K562 (cell line): ENCODE results near the gene BBC3. TPM values are rescaled to one million over a fixed set of nuclear protein-coding genes. Genes with fewer than 3 reads are reported as not detected.
A peak's percentile ranks its signal among the peaks of the same experiment; 100 is the strongest.

Source experiments
- CHCHD3 ChIP-seq: fragments of 250-450 bp; sonication (Bioruptor Pico); IDR thresholded peaks from 2 replicates; pipeline ENCODE4 v2.1.2; 2022; ENCODE audit warnings: mild to moderate bottlenecking
- ERF ChIP-seq: fragments of 450-650 bp; formaldehyde crosslinking; IDR thresholded peaks from 2 replicates; pipeline ENCODE4 v1.4.0; 2020; ENCODE audit warnings: mild to moderate bottlenecking, mixed read lengths
- GATAD2B ChIP-seq: fragments of 450-650 bp; IDR thresholded peaks from 2 replicates; pipeline ENCODE4 v1.6.1; 2017; ENCODE audit warnings: mild to moderate bottlenecking, borderline replicate concordance
- HMG20B ChIP-seq: fragments of 250-450 bp; sonication (Bioruptor Pico); IDR thresholded peaks from 2 replicates; pipeline ENCODE4 v1.5.0; 2021; ENCODE audit warnings: mild to moderate bottlenecking
- IFI16 ChIP-seq: fragments of 250-450 bp; sonication (Bioruptor Pico); IDR thresholded peaks from 2 replicates; pipeline ENCODE4 v2.1.2; 2022; ENCODE audit warnings: mild to moderate bottlenecking, inconsistent platforms
- JUNB ChIP-seq: fragments of 450-650 bp; formaldehyde crosslinking; conservative IDR thresholded peaks from 2 replicates; pipeline ENCODE4 v1.4.0; 2020; ENCODE audit warnings: mild to moderate bottlenecking
- KLF1 ChIP-seq: fragments of 450-650 bp; IDR thresholded peaks from 2 replicates; pipeline ENCODE4 v1.6.1; 2016; ENCODE audit warnings: missing genetic modification characterization, missing compliant biosample characterization
- MIER1 ChIP-seq: fragments of 450-650 bp; IDR thresholded peaks from 2 replicates; pipeline ENCODE4 v1.6.1; 2016; ENCODE audit warnings: antibody characterized with exemption, mild to moderate bottlenecking, low read depth
- MYC ChIP-seq, 2 experiments: fragments of 250-450 bp in 1 of 2; sonication (Bioruptor Pico) in 1 of 2; IDR thresholded peaks; 2 replicates each; pipeline versions ENCODE4 v1.5.1 to v1.6.1; 2012 to 2021; ENCODE audit warnings: low read depth in 2 of 2, borderline replicate concordance in 1 of 2, improper control_type of control experiment in 1 of 2, low read length in 1 of 2, mild to moderate bottlenecking in 1 of 2, moderate library complexity in 1 of 2
- NCOA4 ChIP-seq: fragments of 450-650 bp; IDR thresholded peaks from 2 replicates; pipeline ENCODE4 v1.6.1; 2018; ENCODE audit warnings: mild to moderate bottlenecking; ENCODE audit not compliant: partially characterized antibody
- NR0B1 ChIP-seq: fragments of 450-650 bp; IDR thresholded peaks from one replicate; pipeline ENCODE4 v1.6.1; 2018; ENCODE audit warnings: mild to moderate bottlenecking, moderate library complexity; ENCODE audit not compliant: partially characterized antibody
- PRPF4 ChIP-seq: fragments of 200-400 bp; formaldehyde crosslinking; IDR thresholded peaks from one replicate; pipeline ENCODE4 v1.6.1; 2017; ENCODE audit warnings: low read length, low read depth, mild to moderate bottlenecking; ENCODE audit not compliant: insufficient read depth, poor library complexity, severe bottlenecking
- RBM17 ChIP-seq: fragments of 200-400 bp; formaldehyde crosslinking; IDR thresholded peaks from 2 replicates; pipeline ENCODE4 v1.6.1; 2017; ENCODE audit warnings: low read depth, mild to moderate bottlenecking, low read length, borderline replicate concordance
- SP1 ChIP-seq: sonication (generic); formaldehyde crosslinking; IDR thresholded peaks from 2 replicates; pipeline ENCODE4 v1.8.1; 2022; ENCODE audit warnings: mild to moderate bottlenecking, missing genetic modification reagents
- TAF1 ChIP-seq: IDR thresholded peaks from 2 replicates; pipeline ENCODE4 v1.6.1; 2011; ENCODE audit warnings: mild to moderate bottlenecking, low read length, moderate library complexity; ENCODE audit not compliant: insufficient read depth, control insufficient read depth, severe bottlenecking; ENCODE audit errors: extremely low read depth
- TAL1 ChIP-seq: fragments of 450-650 bp; IDR thresholded peaks from 2 replicates; pipeline ENCODE4 v1.6.1; 2016; ENCODE audit warnings: mild to moderate bottlenecking
- TEAD2 ChIP-seq: fragments of 450-650 bp; IDR thresholded peaks from 2 replicates; pipeline ENCODE4 v1.6.1; 2016; ENCODE audit warnings: missing genetic modification characterization, control low read depth, missing compliant biosample characterization
- YBX1 ChIP-seq: fragments of 450-650 bp; IDR thresholded peaks from 2 replicates; pipeline ENCODE4 v1.7.1; 2016; ENCODE audit warnings: mild to moderate bottlenecking
- ZBTB12 ChIP-seq: fragments of 250-450 bp; sonication (Bioruptor Pico); IDR thresholded peaks from 2 replicates; pipeline ENCODE4 v1.4.0; 2020
- ZFP36 ChIP-seq: fragments of 150-350 bp; IDR thresholded peaks from 2 replicates; pipeline ENCODE4 v1.6.1; 2018; ENCODE audit warnings: low read length, low read depth; ENCODE audit not compliant: partially characterized antibody
- ZKSCAN3 ChIP-seq: fragments of 250-450 bp; sonication (Bioruptor Pico); IDR thresholded peaks from 2 replicates; pipeline ENCODE4 v1.4.0; 2020
- ZNF12 ChIP-seq: sonication (generic); formaldehyde crosslinking; IDR thresholded peaks from 2 replicates; pipeline ENCODE4 v1.4.0; 2020; ENCODE audit warnings: mild to moderate bottlenecking, missing genetic modification reagents
- ZNF143 ChIP-seq: sonication (generic); formaldehyde crosslinking; IDR thresholded peaks from 2 replicates; pipeline ENCODE4 v1.9.0; 2022; ENCODE audit warnings: mild to moderate bottlenecking, missing genetic modification reagents
- ZNF175 ChIP-seq: fragments of 200-800 bp; sonication (Bioruptor generic); IDR thresholded peaks from 2 replicates; pipeline ENCODE4 v1.6.1; 2016; ENCODE audit warnings: low read depth, mild to moderate bottlenecking, missing genetic modification characterization, missing compliant biosample characterization
- ZNF184 ChIP-seq: sonication (generic); formaldehyde crosslinking; IDR thresholded peaks from 2 replicates; pipeline ENCODE4 v1.5.0; 2020; ENCODE audit warnings: missing genetic modification reagents
- polyA plus RNA-seq, 8 experiments: library from polyadenylated mRNA; depleted of rRNA in 4 of 8; stranded (reverse) in 5 of 8; unstranded in 3 of 8; fragments of >200 nt; fragmentation: Nextera tagmentation in 2 of 8; fragmentation: Illumina TruSeq in 1 of 8; extraction: Ambion mirVana in 2 of 8; extraction: Trizol in 1 of 8; gene quantifications; 2 replicates each; pipeline versions ENCODE4 v1.2.1 to v1.2.3, GENCODE V29; 2011 to 2014; ENCODE audit warnings: inconsistent platforms in 1 of 8, missing spikeins in 1 of 8
- total RNA-seq, 7 experiments: library from RNA; depleted of rRNA in 6 of 7; stranded (reverse); fragments of >200 nt in 6 of 7; fragmentation: Illumina TruSeq in 2 of 7; extraction: Trizol in 2 of 7; gene quantifications; 2 replicates each; pipeline versions ENCODE4 v1.2.1 to v1.2.3, GENCODE V29; 2011 to 2021; ENCODE audit warnings: low replicate concordance in 1 of 7
- TF ChIP-seq, protein P1 (sequence below): fragments of 250-450 bp; sonication (Bioruptor Pico); IDR thresholded peaks from 2 replicates; pipeline ENCODE4 v1.9.0; 2021; ENCODE audit warnings: mild to moderate bottlenecking
- TF ChIP-seq, protein P2 (sequence below): sonication (generic); IDR thresholded peaks from 2 replicates; pipeline ENCODE4 v1.6.1; 2016

Gene BBC3
- total and polyA plus RNA-seq, 9 of the 15 experiments (the other 6 are each of a cell fraction or from before 2014, with no cell fraction given): 0.15 to 30.7 (median 4.8) TPM

DNA sequence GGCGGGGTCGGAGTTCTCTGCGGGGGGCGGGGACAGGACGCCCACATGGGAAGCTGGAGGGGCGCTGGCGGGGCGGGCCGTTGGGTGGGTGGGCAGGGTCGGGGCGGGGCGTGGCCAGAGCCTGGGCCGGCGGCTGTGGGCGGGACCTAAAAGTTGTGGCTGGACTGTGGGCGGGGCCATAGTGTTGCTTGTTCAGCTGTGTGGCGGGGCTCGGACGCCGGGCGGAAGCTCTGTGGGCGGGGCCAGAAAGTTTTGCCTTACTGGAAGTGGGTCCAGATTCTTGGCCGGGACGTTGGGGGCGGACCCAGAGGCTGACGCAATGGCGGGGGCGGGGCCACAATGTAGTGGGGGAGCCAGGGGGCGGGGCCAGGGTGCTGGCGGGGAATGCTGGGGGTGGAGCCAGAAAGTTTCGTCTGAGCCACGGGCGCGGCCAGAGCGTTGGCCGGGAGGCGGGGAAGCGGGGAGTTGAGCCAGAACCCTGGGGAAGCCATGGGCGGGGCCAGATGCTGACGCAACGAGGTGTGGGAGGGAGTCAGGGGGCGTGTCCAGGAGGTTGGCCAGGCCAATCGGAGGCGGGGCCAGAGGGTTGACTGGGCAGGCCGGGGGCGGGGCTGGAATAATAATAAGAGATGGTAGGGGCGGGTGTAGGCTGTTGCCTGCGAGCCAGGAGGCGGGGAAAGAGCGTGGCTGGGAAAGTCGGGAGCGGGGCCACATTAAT is 25.9 kb upstream of the BBC3 start (continued):
- no peak for TF ChIP-seq JUNB (CRISPR knock-in tag)
- TF ChIP-seq ZNF175 (CRISPR knock-in tag): no peak
- no peak for TF ChIP-seq ZBTB12 (CRISPR knock-in tag)
- TF ChIP-seq TAL1: no peak
- no peak for TF ChIP-seq PRPF4
- TF ChIP-seq SP1: peak; percentile 91
- no peak for TF ChIP-seq MYC (IDR thresholded peaks at IDR 0.05; ENCODE audit: low read depth, low read length)
- no peak for TF ChIP-seq MYC (CRISPR knock-in tag; IDR thresholded peaks at IDR 0.05; ENCODE audit: borderline replicate concordance, low read depth)
- no peak for TF ChIP-seq KLF1 (tag)
- no peak for TF ChIP-seq TEAD2
- TF ChIP-seq TAF1: peak; percentile 13
- TF ChIP-seq, protein P1, sequence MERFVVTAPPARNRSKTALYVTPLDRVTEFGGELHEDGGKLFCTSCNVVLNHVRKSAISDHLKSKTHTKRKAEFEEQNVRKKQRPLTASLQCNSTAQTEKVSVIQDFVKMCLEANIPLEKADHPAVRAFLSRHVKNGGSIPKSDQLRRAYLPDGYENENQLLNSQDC (CRISPR knock-in tag): no peak
- no peak for TF ChIP-seq MIER1
- TF ChIP-seq HMG20B (CRISPR knock-in tag): no peak
- TF ChIP-seq, protein P2, sequence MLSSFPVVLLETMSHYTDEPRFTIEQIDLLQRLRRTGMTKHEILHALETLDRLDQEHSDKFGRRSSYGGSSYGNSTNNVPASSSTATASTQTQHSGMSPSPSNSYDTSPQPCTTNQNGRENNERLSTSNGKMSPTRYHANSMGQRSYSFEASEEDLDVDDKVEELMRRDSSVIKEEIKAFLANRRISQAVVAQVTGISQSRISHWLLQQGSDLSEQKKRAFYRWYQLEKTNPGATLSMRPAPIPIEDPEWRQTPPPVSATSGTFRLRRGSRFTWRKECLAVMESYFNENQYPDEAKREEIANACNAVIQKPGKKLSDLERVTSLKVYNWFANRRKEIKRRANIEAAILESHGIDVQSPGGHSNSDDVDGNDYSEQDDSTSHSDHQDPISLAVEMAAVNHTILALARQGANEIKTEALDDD: no peak
- no peak for TF ChIP-seq ERF (CRISPR knock-in tag)
- TF ChIP-seq NR0B1: no peak
- TF ChIP-seq ZNF143 (CRISPR knock-in tag): no peak
- no peak for TF ChIP-seq RBM17
- no peak for TF ChIP-seq ZNF184 (CRISPR knock-in tag)
- no peak for TF ChIP-seq ZKSCAN3 (CRISPR knock-in tag)
- TF ChIP-seq GATAD2B: no peak
- no peak for TF ChIP-seq YBX1
- TF ChIP-seq ZNF12 (CRISPR knock-in tag): no peak
- no peak for TF ChIP-seq NCOA4
- no peak for TF ChIP-seq CHCHD3 (CRISPR knock-in tag)
- no peak for TF ChIP-seq ZFP36
- no peak for TF ChIP-seq IFI16 (CRISPR knock-in tag)
